H9 (cell line): ENCODE data around the gene SPSB3. TPM values are rescaled to one million over a fixed set of nuclear protein-coding genes. Genes with fewer than 3 reads are reported as not detected.

Experiments used
- DNase-seq: peaks from one replicate; pipeline ENCODE4 v3.0.0-alpha.2; 2017
- H2AFZ ChIP-seq: one replicate; pipeline ENCODE4 v1.6.1; 2013; ENCODE audit warnings: mild to moderate bottlenecking, low read length, control low read depth, moderate library complexity
- H2AK5ac ChIP-seq: 2 replicates; pipeline ENCODE4 v1.6.1; 2013; ENCODE audit warnings: low read length, control low read depth, mixed read lengths; ENCODE audit not compliant: insufficient read length
- H2BK120ac ChIP-seq: one replicate; pipeline ENCODE4 v1.6.1; 2013; ENCODE audit warnings: low read depth, mild to moderate bottlenecking, low read length, control low read depth, inconsistent platforms; ENCODE audit not compliant: poor library complexity, severe bottlenecking
- H2BK12ac ChIP-seq: 2 replicates; pipeline ENCODE4 v1.6.1; 2013; ENCODE audit warnings: low read length, control low read depth, mixed read lengths, low read depth; ENCODE audit not compliant: insufficient read length
- H2BK15ac ChIP-seq: 2 replicates; pipeline ENCODE4 v1.6.1; 2013; ENCODE audit warnings: low read depth, low read length, control low read depth
- H2BK20ac ChIP-seq: one replicate; pipeline ENCODE4 v1.6.1; 2013; ENCODE audit warnings: low read depth, mild to moderate bottlenecking, low read length, control low read depth, inconsistent platforms; ENCODE audit not compliant: poor library complexity, severe bottlenecking
- H2BK5ac ChIP-seq: 2 replicates; pipeline ENCODE4 v1.6.1; 2013; ENCODE audit warnings: low read length, control low read depth, mixed read lengths; ENCODE audit not compliant: insufficient read length
- H3K14ac ChIP-seq: 2 replicates; pipeline ENCODE4 v1.6.1; 2013; ENCODE audit warnings: low read length, control low read depth; ENCODE audit not compliant: insufficient read depth
- H3K18ac ChIP-seq: 2 replicates; pipeline ENCODE4 v1.6.1; 2013; ENCODE audit warnings: low read depth, mild to moderate bottlenecking, mixed read lengths, low read length, control low read depth; ENCODE audit not compliant: insufficient read length
- H3K23ac ChIP-seq: 2 replicates; pipeline ENCODE4 v1.6.1; 2013; ENCODE audit warnings: low read length, control low read depth, mixed read lengths, low read depth; ENCODE audit not compliant: insufficient read length
- H3K23me2 ChIP-seq: 2 replicates; pipeline ENCODE4 v1.6.1; 2013; ENCODE audit warnings: low read depth, mild to moderate bottlenecking, mixed read lengths, low read length, control low read depth; ENCODE audit not compliant: insufficient read length, poor library complexity, severe bottlenecking
- H3K27ac ChIP-seq: 2 replicates; pipeline ENCODE4 v1.5.1; 2013; ENCODE audit warnings: low read length, control low read depth, mixed read lengths, low read depth; ENCODE audit not compliant: insufficient read length
- H3K27me3 ChIP-seq: 2 replicates; pipeline ENCODE4 v1.6.1; 2013; ENCODE audit warnings: low read length, control low read depth, inconsistent platforms; ENCODE audit not compliant: insufficient read depth
- H3K4ac ChIP-seq: 2 replicates; pipeline ENCODE4 v1.6.1; 2013; ENCODE audit warnings: low read depth, mild to moderate bottlenecking, control low read depth, inconsistent platforms, low read length, moderate library complexity
- H3K4me1 ChIP-seq: 2 replicates; pipeline ENCODE4 v1.6.1; 2013; ENCODE audit warnings: low read length, control low read depth, inconsistent platforms; ENCODE audit not compliant: insufficient read depth
- H3K4me2 ChIP-seq: 2 replicates; pipeline ENCODE4 v1.6.1; 2013; ENCODE audit warnings: low read length, control low read depth, mixed read lengths; ENCODE audit not compliant: insufficient read length, insufficient read depth
- H3K56ac ChIP-seq: 2 replicates; pipeline ENCODE4 v1.6.1; 2013; ENCODE audit warnings: low read depth, mild to moderate bottlenecking, mixed read lengths, low read length, control low read depth; ENCODE audit not compliant: insufficient read length
- H3K79me1 ChIP-seq: 2 replicates; pipeline ENCODE4 v1.6.1; 2013; ENCODE audit warnings: low read depth, mild to moderate bottlenecking, moderate library complexity, low read length, control low read depth, inconsistent platforms; ENCODE audit not compliant: insufficient read depth, poor library complexity, severe bottlenecking
- H3K79me2 ChIP-seq: 2 replicates; pipeline ENCODE4 v1.6.1; 2013; ENCODE audit warnings: low read length, control low read depth, inconsistent platforms; ENCODE audit not compliant: insufficient read depth
- H3K9ac ChIP-seq: 2 replicates; pipeline ENCODE4 v1.6.1; 2013; ENCODE audit warnings: low read length, control low read depth, mixed read lengths; ENCODE audit not compliant: insufficient read length; ENCODE audit errors: extremely low read depth
- H3K9me3 ChIP-seq: one replicate; pipeline ENCODE4 v1.6.1; 2013; ENCODE audit warnings: low read depth, low read length, inconsistent platforms; ENCODE audit not compliant: control insufficient read depth
- H3T11ph ChIP-seq: one replicate; pipeline ENCODE4 v1.6.1; 2013; ENCODE audit warnings: mild to moderate bottlenecking, low read length, control low read depth, inconsistent platforms
- H4K20me1 ChIP-seq: one replicate; pipeline ENCODE4 v1.6.1; 2013; ENCODE audit not compliant: control insufficient read depth, insufficient read length, insufficient read depth
- H4K5ac ChIP-seq: 2 replicates; pipeline ENCODE4 v1.6.1; 2013; ENCODE audit warnings: low read depth, mild to moderate bottlenecking, mixed read lengths, low read length, control low read depth; ENCODE audit not compliant: insufficient read length
- H4K8ac ChIP-seq: replicated peaks from 2 replicates; pipeline ENCODE4 v1.6.1; 2013; ENCODE audit warnings: low read length, control low read depth, mixed read lengths, low read depth; ENCODE audit not compliant: insufficient read length
- H4K91ac ChIP-seq: 2 replicates; pipeline ENCODE4 v1.6.1; 2013; ENCODE audit warnings: low read depth, mild to moderate bottlenecking, moderate library complexity, mixed read lengths, low read length, control low read depth; ENCODE audit not compliant: insufficient read length
- H3K27ac Mint-ChIP-seq, 3 experiments: 2 replicates in 2 of 3; 3 replicates in 1 of 3; pipeline ENCODE4 v1.8.0; 2020 to 2021; ENCODE audit warnings: mixed read lengths in 3 of 3, mild to moderate bottlenecking in 1 of 3, moderate library complexity in 1 of 3
- H3K27me3 Mint-ChIP-seq: 2 replicates; pipeline ENCODE4 v1.8.0; 2021; ENCODE audit warnings: low read depth, mild to moderate bottlenecking, moderate library complexity, mixed read lengths
- H3K36me3 Mint-ChIP-seq, 3 experiments: 2 replicates in 2 of 3; 3 replicates in 1 of 3; pipeline ENCODE4 v1.8.0; 2020 to 2021; ENCODE audit warnings: low read depth in 3 of 3, mixed read lengths in 3 of 3; ENCODE audit not compliant: insufficient read depth in 1 of 3
- H3K4me1 Mint-ChIP-seq, 2 experiments: 2 replicates each; pipeline ENCODE4 v1.8.0; 2020; ENCODE audit warnings: mixed read lengths in 2 of 2
- H3K4me3 Mint-ChIP-seq, 2 experiments: 2 replicates in 1 of 2; 3 replicates in 1 of 2; pipeline ENCODE4 v1.8.0; 2020 to 2021; ENCODE audit warnings: mild to moderate bottlenecking in 2 of 2, mixed read lengths in 2 of 2, moderate library complexity in 1 of 2
- H3K9me3 Mint-ChIP-seq, 2 experiments: 2 replicates in 1 of 2; 3 replicates in 1 of 2; pipeline ENCODE4 v1.8.0; 2020; ENCODE audit warnings: mild to moderate bottlenecking in 2 of 2, mixed read lengths in 2 of 2, moderate library complexity in 1 of 2
- CTCF ChIP-seq: fragments of 200-600 bp; sonication (generic); conservative IDR thresholded peaks from 3 replicates; pipeline ENCODE4 v1.8.0; 2021; ENCODE audit warnings: antibody characterized with exemption, mild to moderate bottlenecking
- WGBS: extraction: QIAGEN DNeasy Blood & Tissue Kit; methylation state at CpG from one replicate; pipeline ENCODE4 v1.1.7; 2013; ENCODE audit warnings: missing lambda C conversion rate, low lambda C conversion rate, mixed read lengths; ENCODE audit not compliant: insufficient read length; ENCODE audit errors: extremely low coverage; 5-methylcytosine and 5-hydroxymethylcytosine counted together
- microRNA-seq: library from miRNA; unstranded; fragments of <30 nt; microRNA quantifications from one replicate; pipeline ENCODE4, GENCODE V29; 2020; ENCODE audit warnings: borderline microRNAs expressed
- total RNA-seq: library from RNA; stranded (reverse); gene quantifications from 2 replicates; pipeline ENCODE4 v1.2.1, GENCODE V29; 2021

SPSB3 gene
- total RNA-seq, 1 experiment from 2014 or later: 19.9 TPM

GRCh38 chr16:1727651-1728624 is 54.4 kb downstream of the SPSB3 start:
- H3K4me2 ChIP-seq: no peak overlapping the region
- no peaks in the 10 kb centered on the region for H3K9me3 ChIP-seq
- no peak overlapping the region for H2BK5ac ChIP-seq
- WGBS: no CpG with 5 or more reads among the region's 37 CpGs
- H3K79me2 ChIP-seq: no peaks in the 10 kb centered on the region
- no peak overlapping the region for H3K27ac ChIP-seq
- peaks cover 0 to 4% of the 10 kb centered on the region in 2 experiments; a peak in 2 of 4 replicates for H3K4me1 Mint-ChIP-seq
- H3K4me3 Mint-ChIP-seq: no peak overlapping the region
- no peak overlapping the region for H4K91ac ChIP-seq
- H3K27ac Mint-ChIP-seq: peak overlapping the region in 1 of 3 experiments; percentile 61; a peak in 3 of 7 replicates
- H3K36me3 Mint-ChIP-seq: peaks cover 2 to 22% (median 20%) of the 10 kb centered on the region in 3 experiments; a peak in 6 of 7 replicates
- peak overlapping the region; percentile 2 for H4K8ac ChIP-seq
- H3K23ac ChIP-seq: no peak overlapping the region
- no peaks in the 10 kb centered on the region for H3K79me1 ChIP-seq
- no peak overlapping the region for H4K5ac ChIP-seq
- H3K14ac ChIP-seq: no peak overlapping the region; the same call in 1 of the 2 replicates
- H3T11ph ChIP-seq: no peak overlapping the region
- H2AK5ac ChIP-seq: no peak overlapping the region
- H4K20me1 ChIP-seq: no peaks in the 10 kb centered on the region
- H3K27me3 ChIP-seq: no peaks in the 10 kb centered on the region
- H3K23me2 ChIP-seq: no peaks in the 10 kb centered on the region
- H3K18ac ChIP-seq: no peak overlapping the region
- H3K27me3 Mint-ChIP-seq: no peaks in the 10 kb centered on the region
- H3K9me3 Mint-ChIP-seq: no peaks in the 10 kb centered on the region
- no peak overlapping the region for H3K56ac ChIP-seq
- H2BK20ac ChIP-seq: no peak overlapping the region
- TF ChIP-seq CTCF: no peak
- H3K9ac ChIP-seq: no peak overlapping the region
- H2BK15ac ChIP-seq: no peak overlapping the region
- H3K4me1 ChIP-seq: no peaks in the 10 kb centered on the region
- no peak for DNase-seq
- no peak overlapping the region for H2AFZ ChIP-seq
- H2BK12ac ChIP-seq: no peak overlapping the region
- no peak overlapping the region for H2BK120ac ChIP-seq
- H3K4ac ChIP-seq: no peak overlapping the region

Small RNA genes lying within 50 kb of the gene (microRNA-seq; reads per million reads assigned to microRNA genes)
- 0.58 reads per million for gene MIR3177

Other genes with a start within 250 kb of the SPSB3 start
- gene TMEM204, start 248.9 kb downstream of the SPSB3 start, total RNA-seq: not detected in 2 replicates
- gene IFT140, start 170.5 kb downstream of the SPSB3 start, total RNA-seq: 21.3 and 24.0 TPM in 2 replicates
- gene CRAMP1, start 170.2 kb downstream of the SPSB3 start, total RNA-seq: 39.2 and 46.2 TPM in 2 replicates
- gene JPT2, start 104.3 kb downstream of the SPSB3 start, total RNA-seq: 200 and 206 TPM in 2 replicates
- gene MAPK8IP3, start 76.4 kb downstream of the SPSB3 start, total RNA-seq: 49.4 and 51.3 TPM in 2 replicates
- gene NME3, start 11.0 kb downstream of the SPSB3 start, total RNA-seq: 76.9 and 81.9 TPM in 2 replicates
- gene EME2, start 9.8 kb downstream of the SPSB3 start, total RNA-seq: 60.4 and 63.6 TPM in 2 replicates
- gene MRPS34, start 9.4 kb downstream of the SPSB3 start, total RNA-seq: 199 and 205 TPM in 2 replicates
- gene NUBP2, start 389 bp upstream of the SPSB3 start, total RNA-seq: 67.7 and 69.4 TPM in 2 replicates
- not detected in 2 replicates for gene IGFALS, start 11.1 kb upstream of the SPSB3 start, total RNA-seq
- gene HAGH, start 44.3 kb upstream of the SPSB3 start, total RNA-seq: 30.0 and 31.0 TPM in 2 replicates
- gene FAHD1, start 44.6 kb upstream of the SPSB3 start, total RNA-seq: 13.2 and 16.2 TPM in 2 replicates
- 1.3 and 1.6 TPM in 2 replicates for gene MEIOB, start 89.6 kb upstream of the SPSB3 start, total RNA-seq
- gene HS3ST6, start 135.8 kb upstream of the SPSB3 start, total RNA-seq: not detected in 2 replicates
- 24.3 and 25.7 TPM in 2 replicates for gene MSRB1, start 160.6 kb upstream of the SPSB3 start, total RNA-seq
- gene RPL3L, start 172.1 kb upstream of the SPSB3 start, total RNA-seq: 0.11 and 0.31 TPM in 2 replicates
- gene NDUFB10, start 177.0 kb upstream of the SPSB3 start, total RNA-seq: 191 and 192 TPM in 2 replicates
- gene RPS2, start 182.3 kb upstream of the SPSB3 start, total RNA-seq: 3,874 and 3,923 TPM in 2 replicates
- gene RNF151, start 184.3 kb upstream of the SPSB3 start, total RNA-seq: 0.28 TPM in 1 of 2 replicates, not detected in the other
- 53.3 and 54.0 TPM in 2 replicates for gene TBL3, start 189.5 kb upstream of the SPSB3 start, total RNA-seq
- 1.3 and 1.7 TPM in 2 replicates for gene NOXO1, start 198.9 kb upstream of the SPSB3 start, total RNA-seq
- 49.1 and 50.4 TPM in 2 replicates for gene GFER, start 201.6 kb upstream of the SPSB3 start, total RNA-seq
- gene SYNGR3, start 207.4 kb upstream of the SPSB3 start, total RNA-seq: 11.9 and 12.1 TPM in 2 replicates
- gene ZNF598, start 227.2 kb upstream of the SPSB3 start, total RNA-seq: 64.2 and 70.9 TPM in 2 replicates
- 7.1 and 10.2 TPM in 2 replicates for gene NPW, start 237.2 kb upstream of the SPSB3 start, total RNA-seq
- gene NHERF2, start 244.3 kb upstream of the SPSB3 start, total RNA-seq: 15.3 and 18.4 TPM in 2 replicates